Measurements from ENCODE around the gene RPGRIP1L. TPM values are rescaled to one million over a fixed set of nuclear protein-coding genes. Genes with fewer than 3 reads are reported as not detected.

Gene RPGRIP1L
- total and polyA plus RNA-seq, 2 of the 13 experiments (the other 11 are each of a cell fraction or from before 2014, with no cell fraction given), result 5.0 to 13.5 TPM

- DNase-seq (ENCODE audit: low spot score) (no peak), FAIRE-seq (no peak), ATAC-seq (no peak)
- H2AFZ ChIP-seq (ENCODE audit: low read length), result no peak overlapping the region
- ChIA-PET POLR2A (no interaction called here), CTCF (ENCODE audit: low intra/inter-chr PET ratio, low total read pairs) (no interaction called here)
- H3K4me2 ChIP-seq (ENCODE audit: low read depth, low read length), result no peak overlapping the region
- H3K27ac ChIP-seq (ENCODE audit: extremely low read length, insufficient read depth, low read length), result no peak overlapping the region
- no TSS peak for BruUV-seq (replicated peaks)
- in situ Hi-C loops (cut with HindIII; ENCODE audit: extremely low pct_ligation_motif_present, low pct_unique_long_range_greater_than_20kb), result no loop called here
- no peaks in the 10 kb centered on the region for H3K79me2 ChIP-seq (ENCODE audit: insufficient read depth, low read length)
- no peak overlapping the region for H3K4me3 ChIP-seq (replicated peaks in 1 of 3; ENCODE audit: insufficient read depth in 1 of 3, low read depth in 2 of 3, low read length in 3 of 3)
- peaks cover 0 to 10% of the 10 kb centered on the region in 2 experiments; a peak in 3 of 5 replicates for H3K36me3 ChIP-seq (replicated peaks in 1 of 2; ENCODE audit: control insufficient read depth in 1 of 2, insufficient read depth in 2 of 2, low read length in 2 of 2)
- H3K4me1 ChIP-seq (ENCODE audit: insufficient read depth, low read length), result no peaks in the 10 kb centered on the region
- intact Hi-C loops (cut with micrococcal nuclease; ENCODE audit: unreplicated experiment), result no loop called here
- 86% methylated on average over 5 of the region's 5 CpGs for WGBS (ENCODE audit: low lambda C conversion rate)
- no peaks in the 10 kb centered on the region for H3K27me3 ChIP-seq (ENCODE audit: control insufficient read depth in 1 of 2, insufficient read depth in 2 of 2, low read length in 2 of 2)
- H3K9me3 ChIP-seq (ENCODE audit: low read length), result no peaks in the 10 kb centered on the region
- no peak overlapping the region for H3K9ac ChIP-seq (ENCODE audit: insufficient read depth, low read depth, low read length)
- no peaks in the 10 kb centered on the region for H4K20me1 ChIP-seq (ENCODE audit: insufficient read depth, low read length)
- no peak for TF ChIP-seq ZFP36L2 (CRISPR knock-in tag; IDR thresholded peaks at IDR 0.05)
- TF ChIP-seq MAFK (conservative IDR thresholded peaks at IDR 0.05 in 1 of 2, IDR thresholded peaks at IDR 0.05 in 1 of 2; ENCODE audit: low read length in 2 of 2), result peak; percentile 55 to 67
- TF ChIP-seq SNRNP70 (IDR thresholded peaks at IDR 0.05; ENCODE audit: low read depth, low read length), result no peak
- TF ChIP-seq ZNF737 (CRISPR knock-in tag; IDR thresholded peaks at IDR 0.05; ENCODE audit: borderline replicate concordance), result no peak
- no peak for TF ChIP-seq SIX1 (CRISPR knock-in tag; IDR thresholded peaks at IDR 0.05; ENCODE audit: borderline replicate concordance)
- no peak for TF ChIP-seq KLF16 (CRISPR knock-in tag; IDR thresholded peaks at IDR 0.05)
- TF ChIP-seq STAG1 (CRISPR knock-in tag; IDR thresholded peaks at IDR 0.05), result peak; percentile 55
- TF ChIP-seq ZNF24 (IDR thresholded peaks at IDR 0.05), result peak; percentile 78; the same call in 1 of the 2 replicates
- TF ChIP-seq SAP130 (CRISPR knock-in tag; IDR thresholded peaks at IDR 0.05; ENCODE audit: low read depth), result no peak
These were observed 11.5 kb downstream of the RPGRIP1L start for GRCh38 chr16:53692146-53692545.

GRCh38 chr16:53690771-53691170 lies 12.9 kb downstream of the RPGRIP1L start:
- TF ChIP-seq ZNF142 (CRISPR knock-in tag; IDR thresholded peaks at IDR 0.05), result no peak
- TF ChIP-seq ZNF234 (CRISPR knock-in tag; conservative IDR thresholded peaks at IDR 0.05), result no peak
- Histone ChIP-seq H3K27ac (ENCODE audit: extremely low read length, insufficient read depth, low read length) (no peak overlapping the region), H3K4me3 (replicated peaks in 1 of 3; ENCODE audit: insufficient read depth in 1 of 3, low read depth in 2 of 3, low read length in 3 of 3) (no peak overlapping the region), H3K4me2 (ENCODE audit: low read depth, low read length) (no peak overlapping the region), H3K27me3 (ENCODE audit: control insufficient read depth in 1 of 2, insufficient read depth in 2 of 2, low read length in 2 of 2) (no peaks in the 10 kb centered on the region), H3K36me3 (replicated peaks in 1 of 2; ENCODE audit: control insufficient read depth in 1 of 2, insufficient read depth in 2 of 2, low read length in 2 of 2) (peaks cover 0 to 10% of the 10 kb centered on the region in 2 experiments; a peak in 3 of 5 replicates), H3K79me2 (ENCODE audit: insufficient read depth, low read length) (no peaks in the 10 kb centered on the region), H3K4me1 (ENCODE audit: insufficient read depth, low read length) (no peaks in the 10 kb centered on the region), H3K9ac (ENCODE audit: insufficient read depth, low read depth, low read length) (no peak overlapping the region), H2AFZ (ENCODE audit: low read length) (no peak overlapping the region), H4K20me1 (ENCODE audit: insufficient read depth, low read length) (no peaks in the 10 kb centered on the region), H3K9me3 (ENCODE audit: low read length) (no peaks in the 10 kb centered on the region)
- intact Hi-C loops (cut with micrococcal nuclease; ENCODE audit: unreplicated experiment) (no loop called here), in situ Hi-C loops (cut with HindIII; ENCODE audit: extremely low pct_ligation_motif_present, low pct_unique_long_range_greater_than_20kb) (no loop called here)
- FAIRE-seq (no peak), ATAC-seq (no peak), DNase-seq (ENCODE audit: low spot score) (no peak)
- WGBS (ENCODE audit: low lambda C conversion rate), result 93% methylated on average over 2 of the region's 2 CpGs
- ChIA-PET CTCF (ENCODE audit: low intra/inter-chr PET ratio, low total read pairs) (no interaction called here), POLR2A (no interaction called here)
- BruUV-seq (replicated peaks), result no TSS peak
